ENCODE results near the gene SLC25A12.

The SLC25A12 gene

GRCh38 chr2:171879865-171880264 lies 14.2 kb downstream of the SLC25A12 start:
- TF ChIP-seq MYC (IDR thresholded peaks at IDR 0.05; ENCODE audit: low read depth, low read length) (no peak), CTCF (IDR thresholded peaks at IDR 0.05; ENCODE audit: low read depth, low read length) (no peak), POLR2A (IDR thresholded peaks at IDR 0.05; ENCODE audit: extremely low read depth, insufficient read length) (no peak), MAX (IDR thresholded peaks at IDR 0.05; ENCODE audit: low read depth, low read length) (no peak)
- H3K4me3 ChIP-seq (ENCODE audit: low read depth, low read length), result no peak overlapping the region
- no peak for DNase-seq (ENCODE audit: low read depth)

GRCh38 chr2:171878481-171878993 lies 15.5 kb downstream of the SLC25A12 start:
- TF ChIP-seq POLR2A (IDR thresholded peaks at IDR 0.05; ENCODE audit: extremely low read depth, insufficient read length) (no peak), MAX (IDR thresholded peaks at IDR 0.05; ENCODE audit: low read depth, low read length) (no peak), MYC (IDR thresholded peaks at IDR 0.05; ENCODE audit: low read depth, low read length) (no peak), CTCF (IDR thresholded peaks at IDR 0.05; ENCODE audit: low read depth, low read length) (no peak)
- no peak overlapping the region for H3K4me3 ChIP-seq (ENCODE audit: low read depth, low read length)
- no peak for DNase-seq (ENCODE audit: low read depth)

GRCh38 chr2:171874963-171875362 lies 19.1 kb downstream of the SLC25A12 start:
- TF ChIP-seq MAX (IDR thresholded peaks at IDR 0.05; ENCODE audit: low read depth, low read length) (no peak), CTCF (IDR thresholded peaks at IDR 0.05; ENCODE audit: low read depth, low read length) (no peak), MYC (IDR thresholded peaks at IDR 0.05; ENCODE audit: low read depth, low read length) (no peak), POLR2A (IDR thresholded peaks at IDR 0.05; ENCODE audit: extremely low read depth, insufficient read length) (no peak)
- no peak for DNase-seq (ENCODE audit: low read depth)
- H3K4me3 ChIP-seq (ENCODE audit: low read depth, low read length), result no peak overlapping the region

GRCh38 chr2:171874517-171874916 lies 19.5 kb downstream of the SLC25A12 start:
- no peak overlapping the region for H3K4me3 ChIP-seq (ENCODE audit: low read depth, low read length)
- TF ChIP-seq CTCF (IDR thresholded peaks at IDR 0.05; ENCODE audit: low read depth, low read length), result no peak
- TF ChIP-seq POLR2A (IDR thresholded peaks at IDR 0.05; ENCODE audit: extremely low read depth, insufficient read length), result no peak
- TF ChIP-seq MYC (IDR thresholded peaks at IDR 0.05; ENCODE audit: low read depth, low read length), result no peak
- no peak for TF ChIP-seq MAX (IDR thresholded peaks at IDR 0.05; ENCODE audit: low read depth, low read length)
- no peak for DNase-seq (ENCODE audit: low read depth)

GRCh38 chr2:171864357-171864985 lies 29.6 kb downstream of the SLC25A12 start:
- no peak overlapping the region for H3K4me3 ChIP-seq (ENCODE audit: low read depth, low read length)
- no peak for DNase-seq (ENCODE audit: low read depth)
- TF ChIP-seq MYC (IDR thresholded peaks at IDR 0.05; ENCODE audit: low read depth, low read length) (no peak), POLR2A (IDR thresholded peaks at IDR 0.05; ENCODE audit: extremely low read depth, insufficient read length) (no peak), MAX (IDR thresholded peaks at IDR 0.05; ENCODE audit: low read depth, low read length) (no peak), CTCF (IDR thresholded peaks at IDR 0.05; ENCODE audit: low read depth, low read length) (no peak)
